Measurements from ENCODE around the gene PAN3. TPM values are rescaled to one million over a fixed set of nuclear protein-coding genes. Genes with fewer than 3 reads are reported as not detected.

PAN3 gene
- total RNA-seq, 1 experiment from 2014 or later, result 48.5 TPM

- Mint-ChIP-seq H3K9me3 (no peaks in the 10 kb centered on the region; a peak in 1 of 5 replicates), H3K27ac (peak overlapping the region in 2 of 3 experiments; percentile 46 to 70; a peak in 2 of 7 replicates), H3K4me1 (peaks cover 2 to 7% of the 10 kb centered on the region in 2 experiments; a peak in 2 of 4 replicates), H3K36me3 (ENCODE audit: insufficient read depth in 1 of 3, low read depth in 3 of 3) (peaks cover 16 to 26% (median 24%) of the 10 kb centered on the region in 3 experiments; a peak in 6 of 7 replicates), H3K4me3 (no peak overlapping the region), H3K27me3 (ENCODE audit: low read depth) (no peaks in the 10 kb centered on the region)
- H3K27me3 ChIP-seq (ENCODE audit: insufficient read depth, low read length), result no peaks in the 10 kb centered on the region; the same call in 1 of the 2 replicates
- H3K9me3 ChIP-seq (ENCODE audit: control insufficient read depth, low read depth, low read length), result no peaks in the 10 kb centered on the region
- H3K4me1 ChIP-seq (ENCODE audit: insufficient read depth, low read length), result no peaks in the 10 kb centered on the region
- no peak overlapping the region for H4K5ac ChIP-seq (ENCODE audit: insufficient read length, low read depth, low read length)
- H4K8ac ChIP-seq (replicated peaks; ENCODE audit: insufficient read length, low read depth, low read length), result no peak overlapping the region
- WGBS (ENCODE audit: extremely low coverage, insufficient read length, low lambda C conversion rate), result no CpG with 5 or more reads among the region's 17 CpGs
- H2BK20ac ChIP-seq (ENCODE audit: low read depth, low read length, poor library complexity, severe bottlenecking), result no peak overlapping the region
- no peak overlapping the region for H3K9ac ChIP-seq (ENCODE audit: extremely low read depth, insufficient read length, low read length)
- no peak overlapping the region for H2BK5ac ChIP-seq (ENCODE audit: insufficient read length, low read length)
- no peak overlapping the region for H2BK120ac ChIP-seq (ENCODE audit: low read depth, low read length, poor library complexity, severe bottlenecking)
- H3K4ac ChIP-seq (ENCODE audit: low read depth, low read length), result no peak overlapping the region
- H3K4me2 ChIP-seq (ENCODE audit: insufficient read depth, insufficient read length, low read length), result no peak overlapping the region
- no peak for TF ChIP-seq CTCF (conservative IDR thresholded peaks at IDR 0.05)
- H3K18ac ChIP-seq (ENCODE audit: insufficient read length, low read depth, low read length), result no peak overlapping the region
- no peaks in the 10 kb centered on the region for H3K23me2 ChIP-seq (ENCODE audit: insufficient read length, low read depth, low read length, poor library complexity, severe bottlenecking)
- H2AFZ ChIP-seq (ENCODE audit: low read length), result no peak overlapping the region
- no peak for DNase-seq
- H3K79me1 ChIP-seq (ENCODE audit: insufficient read depth, low read depth, low read length, poor library complexity, severe bottlenecking), result no peaks in the 10 kb centered on the region
- H4K20me1 ChIP-seq (ENCODE audit: control insufficient read depth, insufficient read depth, insufficient read length), result no peaks in the 10 kb centered on the region
- H3K79me2 ChIP-seq (ENCODE audit: insufficient read depth, low read length), result no peaks in the 10 kb centered on the region
- no peak overlapping the region; the same call in 1 of the 2 replicates for H3K14ac ChIP-seq (ENCODE audit: insufficient read depth, low read length)
- H3K56ac ChIP-seq (ENCODE audit: insufficient read length, low read depth, low read length), result no peak overlapping the region
- no peak overlapping the region for H2BK12ac ChIP-seq (ENCODE audit: insufficient read length, low read depth, low read length)
- H3T11ph ChIP-seq (ENCODE audit: low read length), result no peak overlapping the region
- H4K91ac ChIP-seq (ENCODE audit: insufficient read length, low read depth, low read length), result no peak overlapping the region
- H2AK5ac ChIP-seq (ENCODE audit: insufficient read length, low read length), result no peak overlapping the region
- no peak overlapping the region for H3K23ac ChIP-seq (ENCODE audit: insufficient read length, low read depth, low read length)
- H3K27ac ChIP-seq (ENCODE audit: insufficient read length, low read depth, low read length), result no peak overlapping the region
- H2BK15ac ChIP-seq (ENCODE audit: low read depth, low read length), result no peak overlapping the region
Observed at GRCh38 chr13:28329395-28330158, 191.2 kb downstream of the PAN3 start.
